GM12892 (cell line): ENCODE measurements around the gene FOXN4.

Source experiments
- POLR2A ChIP-seq: IDR thresholded peaks from 2 replicates; pipeline ENCODE4 v1.6.1; 2011; ENCODE audit warnings: low read depth, low read length, control low read depth
- POLR2AphosphoS5 ChIP-seq: IDR thresholded peaks from 2 replicates; pipeline ENCODE4 v1.6.1; 2011; ENCODE audit warnings: low read depth, low read length, control low read depth
- TAF1 ChIP-seq: IDR thresholded peaks from 2 replicates; pipeline ENCODE4 v1.6.1; 2011; ENCODE audit warnings: low read depth, mild to moderate bottlenecking, control low read depth, low read length, borderline replicate concordance

DNA sequence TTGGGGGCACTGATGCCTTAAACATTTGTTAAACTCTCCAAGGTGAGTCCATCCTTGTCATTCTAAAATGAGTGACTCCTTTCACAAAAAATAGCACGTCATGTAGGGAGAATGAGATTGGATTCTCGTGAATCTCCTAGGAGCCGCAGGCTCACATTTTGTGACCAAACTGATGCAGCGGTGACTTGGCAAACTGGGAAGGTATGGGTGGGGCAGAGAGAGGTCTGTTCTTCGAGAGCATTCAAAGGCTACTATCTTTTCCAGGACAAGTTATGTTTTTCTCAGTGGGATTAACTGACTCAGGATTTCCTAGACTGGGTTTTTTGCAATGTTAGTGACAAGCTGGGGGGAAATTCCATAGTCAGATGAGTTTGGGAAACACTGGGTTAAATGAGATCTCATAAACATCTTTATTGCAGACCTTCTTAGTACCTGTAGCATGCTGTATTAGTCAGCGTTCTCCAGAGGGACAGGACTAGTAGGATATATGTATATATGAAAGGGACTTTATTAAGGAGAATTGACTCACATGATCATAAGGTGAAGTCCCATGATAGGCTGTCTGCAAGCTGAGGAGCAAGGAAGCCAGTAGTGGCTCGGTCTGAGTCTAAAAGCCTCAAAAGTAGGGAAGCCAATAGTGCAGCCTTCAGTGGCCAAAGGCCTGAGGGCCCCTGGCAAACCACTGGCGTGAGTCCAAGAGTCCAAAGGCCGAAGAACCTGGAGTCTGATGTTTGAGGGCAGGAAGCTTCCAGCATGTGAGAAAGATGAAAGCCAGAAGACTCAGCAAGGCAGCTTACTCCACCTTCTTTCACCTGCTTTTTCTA lies 61.0 kb downstream of the FOXN4 start:
- TF ChIP-seq POLR2A (no peak), POLR2AphosphoS5 (no peak), TAF1 (no peak)
